Activated T-cell treated with anti-CD3 and anti-CD28 coated beads for 4 hours (primary cell): Measurements from ENCODE around the gene ATP6V0D1.
"Not testable (repeated sequence)": the region's sequence is repeated elsewhere in the genome, so short reads cannot be mapped to it uniquely, and the experiment has no call there.

ENCODE experiments used
- DNase-seq: peaks from one replicate; pipeline ENCODE4 v3.0.0-alpha.2; 2020

ATP6V0D1 gene

DNA sequence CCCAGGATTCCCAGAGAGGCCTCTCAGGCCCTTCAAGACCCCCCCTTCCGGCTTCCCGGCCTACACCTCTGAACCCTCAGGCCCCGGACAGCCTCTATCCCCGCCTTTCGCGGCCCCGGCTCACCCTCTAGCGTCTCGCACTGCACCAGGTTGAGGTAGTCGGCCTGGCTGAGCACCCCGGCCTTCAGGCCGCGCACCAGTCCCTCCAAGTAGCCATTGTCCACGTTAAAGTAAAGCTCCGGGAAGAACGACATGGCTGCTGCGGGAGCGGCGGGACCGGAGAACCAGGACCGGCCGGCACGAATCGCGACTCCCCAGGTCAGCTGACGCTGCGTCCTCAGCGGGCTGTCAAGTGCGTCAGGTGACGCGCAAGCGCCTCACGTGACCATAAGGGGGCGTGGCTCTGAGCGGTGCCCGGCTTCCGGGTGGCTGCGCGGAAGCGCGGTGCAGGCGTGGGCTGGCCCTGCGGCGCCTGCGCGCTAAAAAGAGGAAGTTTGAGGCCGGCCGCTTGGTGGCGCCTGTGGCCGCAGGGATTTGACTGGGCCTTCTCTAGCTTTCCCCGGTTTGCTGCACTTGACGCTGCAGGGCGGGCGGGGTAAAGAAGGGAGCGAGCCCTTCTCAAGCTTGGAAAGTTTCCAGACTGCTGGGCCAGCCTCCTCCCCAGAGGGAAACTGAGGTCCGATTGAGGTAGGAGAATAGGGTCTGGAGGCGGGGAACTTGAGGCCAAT lies at the start of gene ATP6V0D1:
ATP6V0D1 (minus strand) TSS at position 325 of the 728 bp plus-strand sequence; CDS start at position 254, 71 bp downstream.
- DNase-seq = peak; percentile 97

DNA sequence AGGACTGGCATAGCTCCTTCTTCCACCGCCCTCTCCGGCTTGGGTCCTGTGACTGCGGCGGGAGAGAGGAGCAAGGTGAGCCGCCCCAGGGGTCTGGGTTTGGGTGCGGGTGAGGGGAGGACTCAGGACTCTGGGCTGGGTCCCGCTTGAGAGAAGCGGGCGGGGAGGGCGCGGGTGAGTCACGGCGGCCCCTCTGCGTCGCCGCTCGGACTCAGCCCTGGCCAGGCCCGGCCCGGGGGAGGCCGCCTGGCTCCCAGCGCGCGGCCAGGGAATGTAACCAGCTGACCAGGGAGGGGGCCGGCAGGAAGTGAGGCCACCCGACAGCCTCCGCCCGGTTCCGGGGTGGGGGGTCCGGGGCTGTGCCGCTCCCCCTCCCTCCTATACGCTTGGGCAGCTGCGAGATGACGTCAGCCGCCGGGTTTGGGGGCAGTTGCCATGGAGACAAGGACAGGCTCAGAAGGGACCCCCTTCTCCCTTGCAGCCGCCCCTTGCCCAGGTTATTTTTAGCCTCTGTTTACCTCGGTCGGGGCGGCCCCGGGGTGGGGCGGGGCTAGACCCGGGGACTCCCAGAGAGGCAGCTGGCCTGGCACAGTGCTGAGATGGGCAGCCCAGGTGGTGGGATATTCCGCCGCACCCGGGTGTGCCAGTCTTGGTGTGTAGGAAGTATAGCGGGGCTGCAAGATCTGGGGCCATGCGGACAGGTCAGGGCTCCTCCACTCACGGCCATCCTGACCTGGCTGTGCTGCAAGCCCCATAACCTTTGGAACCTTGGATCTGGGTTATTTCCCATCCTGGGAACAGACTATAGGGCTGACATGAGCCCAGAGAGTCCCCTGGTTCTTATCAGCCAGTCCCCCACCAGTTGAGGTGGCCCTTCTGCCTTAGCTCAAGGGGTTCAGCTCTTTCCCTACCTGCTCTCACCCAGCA lies 49.3 kb upstream of the ATP6V0D1 start:
- DNase-seq = no peak

DNA sequence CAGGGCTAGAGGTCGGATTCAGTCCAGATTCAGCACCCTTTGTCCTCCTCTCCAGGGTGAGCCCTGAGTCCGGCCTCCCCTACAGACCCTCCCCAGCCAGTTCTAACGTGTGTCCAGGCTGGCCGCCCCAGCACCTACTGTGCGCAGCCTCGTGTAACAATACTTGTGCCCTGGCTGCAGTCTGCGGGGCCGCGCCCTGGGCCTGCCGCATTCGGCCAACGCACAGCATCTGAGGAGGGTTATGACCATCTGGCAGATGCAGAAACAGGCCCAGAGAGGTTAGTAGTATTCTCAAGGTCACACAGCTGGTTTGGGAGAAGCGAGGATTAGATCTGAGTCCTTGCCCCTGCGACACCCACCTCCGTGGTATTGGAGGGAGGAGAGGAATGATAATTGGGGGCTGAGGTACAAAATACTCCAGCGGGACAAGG lies 48.6 kb upstream of the ATP6V0D1 start:
- no peak for DNase-seq

DNA sequence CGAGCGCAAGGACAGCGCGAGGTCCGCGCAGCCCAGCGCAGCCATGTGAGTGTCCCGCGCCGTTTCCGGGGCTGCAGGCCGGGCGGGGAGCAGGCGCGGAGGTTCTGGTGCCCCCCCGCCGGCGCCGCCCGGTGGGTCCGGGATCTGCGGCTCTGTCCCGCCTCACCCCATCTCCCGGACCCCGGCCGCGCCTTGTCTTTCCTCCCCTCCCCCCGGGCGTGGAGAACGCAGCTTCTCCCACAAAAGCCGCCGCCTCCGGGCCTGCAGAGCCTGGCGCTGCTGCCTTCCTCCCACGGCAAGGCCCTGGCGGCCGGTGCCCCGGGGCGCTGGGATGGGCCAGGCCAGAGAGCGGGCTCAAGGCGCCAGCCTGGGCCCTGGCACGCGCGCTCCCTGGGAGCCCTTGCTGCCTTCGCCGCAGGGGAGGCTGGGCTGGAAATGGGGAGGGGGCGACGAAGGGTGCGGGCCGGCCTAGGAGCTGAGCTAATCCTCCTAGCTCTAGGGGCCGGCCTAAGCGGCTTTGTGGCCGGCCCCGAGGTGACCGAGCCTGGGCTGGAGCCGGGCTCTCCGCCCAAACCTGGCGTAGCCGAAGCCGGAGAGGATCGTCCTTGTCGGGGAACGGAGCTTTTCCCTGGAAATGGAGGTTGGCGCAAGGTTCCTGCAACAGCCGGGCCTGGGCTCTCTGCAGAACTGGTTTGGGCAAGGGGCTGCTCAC lies 48.1 kb upstream of the ATP6V0D1 start:
- no peak for DNase-seq

DNA sequence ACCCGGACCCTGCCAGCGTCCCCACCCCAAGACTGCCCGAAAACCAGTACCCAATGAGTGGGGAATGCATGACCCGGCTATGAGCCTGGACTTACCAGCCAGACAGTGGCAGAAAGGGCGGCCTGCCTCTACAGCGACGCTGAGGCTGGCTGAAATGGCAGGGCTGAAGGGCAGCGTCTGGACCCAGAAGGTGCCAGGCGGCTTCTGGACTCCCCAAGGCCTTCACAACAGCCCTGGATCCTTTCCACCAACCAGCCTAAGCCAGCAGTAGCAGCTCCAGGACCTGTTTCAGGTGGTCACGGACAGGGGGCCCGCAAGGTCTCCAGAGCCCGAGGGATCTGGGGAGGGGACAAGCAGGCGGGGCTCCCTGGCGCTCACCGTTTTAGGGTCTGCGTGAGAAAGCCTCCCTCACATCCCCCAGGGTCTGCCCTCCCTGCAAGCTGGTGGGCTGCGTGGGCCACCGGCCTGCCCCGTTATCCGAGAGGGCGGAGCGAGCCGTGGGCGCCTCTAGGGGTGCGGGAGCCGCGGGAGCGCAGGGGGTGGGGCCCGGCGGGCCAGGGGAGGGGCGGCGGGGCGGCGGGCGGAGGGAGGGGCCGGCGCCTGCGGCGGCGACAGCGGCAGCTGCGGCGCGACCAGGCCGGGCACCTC lies 47.4 kb upstream of the ATP6V0D1 start, which contains the start of gene RIPOR1:
RIPOR1 (plus strand) TSS at position 608 of the 648 bp plus-strand sequence. CDS start 9,618 bp downstream, outside the sequence.
- DNase-seq = no peak

DNA sequence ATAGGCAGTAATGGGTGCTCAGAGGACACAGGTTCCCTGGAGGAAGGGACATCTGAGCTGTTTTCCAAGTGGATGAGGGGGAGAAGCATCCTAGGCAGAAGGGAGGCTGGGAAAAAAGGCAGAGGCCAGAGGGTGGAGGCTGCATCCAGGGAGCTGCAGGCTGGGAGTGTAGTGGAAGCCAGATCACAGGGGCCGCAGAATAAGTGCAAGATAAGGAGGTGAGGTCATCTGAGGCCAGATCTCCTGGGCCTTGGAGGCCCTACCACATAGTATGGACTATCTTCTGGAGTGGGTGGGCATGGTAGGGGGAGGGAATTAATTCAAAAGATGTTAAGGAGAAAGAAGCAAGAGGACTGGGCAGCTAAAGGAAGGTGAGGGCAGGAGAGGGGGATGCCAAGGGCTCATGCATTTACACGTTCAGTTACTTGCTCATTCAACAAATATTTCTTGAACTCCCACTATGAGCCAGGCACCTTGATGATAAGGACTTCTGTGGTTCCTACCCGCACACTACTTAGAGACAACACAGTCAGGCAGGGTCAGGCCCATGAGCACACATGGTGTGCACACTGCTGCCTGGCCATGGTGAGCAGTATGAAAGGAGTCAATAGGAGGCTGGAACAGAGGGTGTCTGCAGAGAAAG lies 45.3 kb upstream of the ATP6V0D1 start:
- DNase-seq = no peak

DNA sequence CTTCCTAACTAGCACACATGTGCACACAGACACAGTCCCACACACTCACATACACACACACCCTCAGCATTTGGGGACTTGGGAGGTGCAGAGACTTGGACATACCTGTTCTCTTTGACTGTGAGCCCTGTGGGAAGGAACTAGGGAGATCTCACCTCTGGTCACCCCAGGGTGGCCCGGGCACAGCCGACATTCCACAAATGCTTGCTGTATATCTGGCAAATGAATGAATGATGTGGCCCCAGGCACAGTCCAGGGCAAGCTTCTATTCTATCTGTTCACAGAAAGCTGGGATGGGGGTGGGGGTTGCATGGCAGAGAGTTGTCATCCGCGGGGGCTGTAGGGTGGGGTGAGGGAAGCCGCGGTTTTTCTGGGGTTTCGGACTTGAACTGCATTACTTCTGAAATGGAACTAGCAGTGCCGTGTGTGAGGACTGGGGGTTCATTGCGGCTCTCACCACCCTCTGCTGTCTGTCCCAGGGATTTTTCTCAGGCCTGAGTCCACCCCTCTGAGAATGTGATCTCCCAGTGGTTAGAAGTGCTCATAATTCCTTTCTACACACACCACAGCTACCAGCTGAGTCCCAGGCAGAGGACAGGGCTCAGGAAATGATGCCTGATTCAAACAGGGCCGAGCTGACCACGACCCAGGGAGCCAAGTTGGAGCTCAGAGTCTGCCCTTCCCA lies 44.4 kb upstream of the ATP6V0D1 start:
- DNase-seq = no peak

DNA sequence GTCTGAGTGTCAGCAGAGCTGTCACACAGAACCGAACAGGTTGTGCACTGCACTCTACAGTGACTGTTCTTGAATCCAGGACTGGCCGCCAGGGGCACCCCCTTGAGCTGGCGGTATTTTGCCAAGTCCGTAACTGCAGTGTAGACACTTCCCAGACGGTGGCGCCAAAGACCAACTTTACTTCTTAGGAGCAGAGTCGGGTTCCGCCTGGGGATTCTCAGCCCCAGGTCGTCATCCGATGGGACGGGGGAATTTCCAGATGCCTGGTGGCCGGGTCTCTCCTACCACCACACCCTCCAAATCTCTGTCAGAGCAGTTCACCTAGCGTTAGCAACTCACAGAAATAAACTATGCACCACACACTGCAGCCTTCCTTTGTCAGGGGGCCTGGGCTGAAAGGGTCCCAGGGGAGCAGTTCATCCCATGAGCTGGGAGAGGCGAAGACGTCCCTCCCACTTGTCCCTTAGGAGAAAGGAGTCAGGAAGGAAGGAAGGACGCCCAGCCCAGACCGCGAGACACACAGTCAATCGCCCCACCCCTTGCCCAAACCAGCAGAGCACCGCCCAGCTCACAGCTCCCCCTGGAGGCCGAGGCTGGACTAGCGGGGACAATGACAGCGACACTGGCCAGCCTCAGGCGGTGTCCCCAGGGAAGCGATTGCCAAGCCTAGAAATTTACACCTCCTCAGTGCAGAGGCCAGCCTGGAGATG lies 40.3 kb upstream of the ATP6V0D1 start:
- DNase-seq = peak; percentile 98

DNA sequence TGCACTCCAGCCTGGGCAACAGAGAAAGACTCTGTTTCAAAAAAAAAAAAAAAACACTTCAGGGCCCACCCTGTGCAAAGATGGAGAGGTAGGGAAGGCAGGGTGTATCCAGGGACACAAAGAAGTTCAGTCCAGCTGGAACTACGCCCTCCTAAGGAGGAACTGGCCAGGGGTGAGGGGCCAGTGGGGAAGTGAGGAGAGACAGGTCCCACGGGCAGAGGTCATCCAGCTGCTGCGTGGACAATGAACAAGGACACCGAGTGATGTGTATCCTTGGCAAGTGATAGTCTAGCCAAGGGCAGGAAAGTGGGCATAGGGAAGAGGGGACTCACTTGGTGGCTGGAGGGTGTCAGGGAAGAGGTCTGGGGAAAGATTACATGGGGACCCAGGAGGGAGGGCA lies 38.3 kb upstream of the ATP6V0D1 start:
- DNase-seq = no peak

DNA sequence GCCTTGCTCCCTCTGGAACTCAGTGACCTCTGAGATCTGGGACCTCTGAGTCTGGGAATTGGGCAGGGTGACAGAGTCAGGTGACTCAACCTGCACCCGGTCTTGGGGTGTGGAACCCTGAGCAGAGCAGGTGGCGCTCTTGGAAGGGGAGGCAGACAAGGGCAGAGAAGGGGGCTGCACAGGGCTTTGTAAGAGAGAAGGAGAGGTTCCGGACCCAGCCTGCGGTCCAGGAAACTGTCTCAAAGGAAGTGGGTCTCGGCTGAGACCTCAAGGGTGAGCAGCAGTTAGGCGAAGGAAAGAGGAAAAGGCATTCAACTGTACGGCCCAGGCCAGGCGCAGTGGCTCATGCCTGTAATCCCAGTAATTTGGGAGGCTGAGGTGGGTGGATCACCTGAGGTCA lies 37.7 kb upstream of the ATP6V0D1 start:
- no peak for DNase-seq

DNA sequence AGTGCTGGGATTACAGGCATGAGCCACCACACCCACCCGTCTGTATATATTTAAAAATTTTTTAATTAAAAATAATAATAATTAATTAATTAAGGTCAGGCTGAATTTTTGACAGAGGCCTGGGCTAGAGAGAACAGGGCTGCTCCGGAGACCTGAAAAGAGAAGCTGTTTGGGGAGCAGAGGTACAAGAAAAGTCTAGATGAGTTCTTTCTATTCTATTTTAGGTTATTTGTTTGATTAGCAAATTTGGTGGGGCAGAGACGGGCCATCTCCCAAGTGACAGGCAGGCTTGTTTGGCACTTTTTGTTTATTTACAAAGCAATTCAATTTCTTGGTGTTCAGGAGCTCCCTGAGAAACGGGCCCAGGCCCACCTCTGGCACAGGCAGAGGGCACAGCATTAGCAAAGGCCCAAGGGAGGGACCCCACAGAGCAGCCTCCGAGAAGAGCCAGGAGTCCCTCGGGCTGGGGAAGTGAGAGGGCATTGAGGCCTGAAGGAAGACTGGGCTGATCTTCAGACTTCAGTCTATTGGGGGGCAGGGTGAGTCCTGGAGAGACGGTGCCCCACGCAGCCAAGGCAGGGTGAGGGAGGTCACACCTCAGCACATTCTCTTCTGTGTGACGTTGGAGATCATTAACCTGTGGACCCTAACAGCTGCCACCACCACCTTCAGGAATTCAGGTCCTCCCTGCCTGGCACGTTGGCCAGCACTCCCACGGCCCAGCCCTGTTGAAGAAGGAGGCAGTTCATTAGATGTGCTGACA lies 36.9 kb upstream of the ATP6V0D1 start:
- DNase-seq = no peak

DNA sequence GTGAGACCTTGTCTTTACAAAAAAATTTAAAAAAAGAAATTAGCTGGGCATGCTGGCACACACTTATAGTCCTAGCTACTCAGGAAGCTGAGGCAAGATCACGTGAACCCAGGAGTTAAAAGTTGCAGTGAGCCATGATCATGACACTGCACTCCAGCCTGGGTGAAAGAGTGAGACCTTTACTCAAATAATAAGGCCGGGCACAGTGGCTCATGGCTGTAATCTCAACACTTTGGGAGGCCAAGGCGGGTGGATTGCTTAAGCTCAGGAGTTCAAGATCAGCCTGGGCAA lies 36.1 kb upstream of the ATP6V0D1 start:
- DNase-seq = no peak

DNA sequence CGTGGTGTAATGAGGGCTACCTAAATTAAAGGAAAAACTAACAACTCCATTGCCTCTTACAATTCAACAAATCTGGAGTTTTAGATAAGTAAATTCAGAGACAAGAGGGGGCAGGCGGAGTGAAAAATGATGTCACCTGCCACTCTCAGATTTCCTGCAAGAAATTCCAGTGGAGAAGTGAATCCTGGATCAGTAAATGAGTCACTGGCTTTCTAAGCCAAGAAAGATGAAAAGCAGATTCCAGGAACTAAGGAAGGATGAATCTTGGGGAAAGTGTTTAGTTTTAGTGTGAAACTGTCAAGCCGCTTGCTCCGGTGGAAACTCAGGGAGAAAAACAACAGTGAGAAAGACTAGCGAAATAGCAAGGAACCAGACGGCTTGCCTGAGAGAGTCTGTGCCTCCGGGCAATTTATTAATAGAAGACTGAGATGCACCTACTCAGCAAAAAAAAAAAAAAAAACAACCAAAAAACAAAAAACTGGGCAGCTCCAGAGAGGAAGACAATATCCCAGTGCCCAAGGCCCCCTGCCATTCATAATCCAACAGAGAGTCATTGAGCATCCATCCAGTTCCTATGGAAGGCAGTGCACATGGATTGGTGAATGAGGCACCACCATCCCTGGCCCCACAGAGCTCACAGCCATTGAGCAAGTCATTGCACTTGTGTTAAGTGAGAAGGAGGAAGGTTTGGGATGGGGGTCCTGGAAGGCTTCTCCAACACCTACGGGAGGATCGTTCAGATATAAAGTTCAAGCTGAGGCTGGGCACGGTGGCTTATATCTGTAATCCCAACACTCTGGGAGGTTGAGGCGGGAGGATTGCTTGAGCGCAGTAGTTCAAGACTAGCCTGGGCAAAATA lies 35.6 kb upstream of the ATP6V0D1 start:
- no peak for DNase-seq

DNA sequence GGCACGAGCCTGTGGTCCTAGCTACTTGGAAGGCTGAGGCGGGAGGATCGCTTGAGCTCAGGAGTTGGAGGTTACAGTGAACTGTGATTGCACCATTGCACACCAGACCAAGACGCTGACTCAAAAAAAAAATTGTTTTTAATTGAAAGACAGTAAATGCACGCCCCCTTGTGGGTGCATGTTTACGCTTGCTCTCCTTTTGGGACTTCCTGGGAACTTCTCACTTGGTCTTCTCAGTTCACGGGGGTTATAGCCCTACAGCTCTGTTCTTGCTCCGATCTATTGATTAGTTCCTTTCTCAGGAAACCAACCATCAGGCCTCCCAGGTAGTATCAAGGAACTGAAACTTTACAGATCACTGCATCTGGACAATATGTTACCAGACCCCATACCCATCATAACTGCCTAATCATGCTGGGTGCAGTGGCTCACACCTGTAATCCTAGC lies 33.4 kb upstream of the ATP6V0D1 start:
- DNase-seq = peak; percentile 81

DNA sequence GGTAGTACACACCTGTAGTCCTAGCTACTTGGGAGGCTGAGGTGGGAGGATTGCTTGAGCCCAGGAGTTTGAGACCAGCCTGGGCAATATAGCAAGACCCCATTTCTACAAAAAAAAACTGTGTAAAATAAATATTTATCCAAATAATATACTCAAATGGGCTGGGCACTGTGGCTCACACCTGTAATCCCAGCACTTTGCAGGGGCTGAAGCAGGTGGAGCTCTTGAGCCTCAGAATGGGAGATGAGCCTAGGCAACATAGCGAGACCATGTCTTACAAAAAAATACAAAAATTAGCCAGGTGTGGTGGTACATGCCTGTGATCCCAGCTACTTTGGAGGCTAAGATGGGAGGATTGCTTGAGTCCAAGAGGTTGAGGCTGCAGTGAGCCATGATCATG lies 32.9 kb upstream of the ATP6V0D1 start:
- not testable (repeated sequence) for DNase-seq

DNA sequence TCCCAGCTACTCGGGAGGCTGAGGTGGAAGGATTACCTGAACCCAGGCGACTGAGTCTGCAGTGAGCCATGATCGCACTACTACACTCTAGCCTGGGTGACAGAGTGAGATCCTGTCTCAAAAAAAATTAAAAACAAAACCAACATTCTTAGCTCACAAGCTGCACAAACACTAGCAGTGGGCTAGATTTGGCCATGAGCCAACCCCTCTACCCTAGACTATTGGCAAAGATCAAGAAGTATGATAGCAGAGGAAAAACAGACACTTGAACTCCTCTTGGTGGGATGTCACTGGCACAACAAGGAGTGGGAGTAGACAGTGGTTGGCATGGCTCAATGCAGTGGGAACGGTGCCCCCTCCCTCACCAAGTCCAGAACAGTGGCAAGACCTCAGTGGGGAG lies 28.1 kb upstream of the ATP6V0D1 start:
- no peak for DNase-seq

DNA sequence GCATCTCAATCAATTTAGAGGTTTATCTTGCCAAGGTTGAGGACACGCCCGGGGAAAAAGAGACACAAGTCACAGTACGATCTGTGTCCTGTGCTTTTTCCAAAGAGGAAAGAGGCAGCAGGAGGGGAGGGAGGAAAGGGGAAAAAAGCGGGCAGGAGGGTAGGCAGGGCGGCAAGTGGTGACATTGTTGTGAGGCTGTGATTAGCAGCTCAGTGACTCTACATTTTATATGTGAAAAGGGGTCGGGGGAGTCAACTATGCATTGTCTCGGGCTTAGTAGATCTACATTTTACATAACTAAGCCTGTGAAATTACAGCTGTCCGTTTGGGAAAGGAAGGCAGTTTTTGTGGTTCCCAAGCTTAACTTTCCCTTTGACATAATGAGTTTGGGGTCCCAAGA lies 25.5 kb upstream of the ATP6V0D1 start:
- DNase-seq = no peak

DNA sequence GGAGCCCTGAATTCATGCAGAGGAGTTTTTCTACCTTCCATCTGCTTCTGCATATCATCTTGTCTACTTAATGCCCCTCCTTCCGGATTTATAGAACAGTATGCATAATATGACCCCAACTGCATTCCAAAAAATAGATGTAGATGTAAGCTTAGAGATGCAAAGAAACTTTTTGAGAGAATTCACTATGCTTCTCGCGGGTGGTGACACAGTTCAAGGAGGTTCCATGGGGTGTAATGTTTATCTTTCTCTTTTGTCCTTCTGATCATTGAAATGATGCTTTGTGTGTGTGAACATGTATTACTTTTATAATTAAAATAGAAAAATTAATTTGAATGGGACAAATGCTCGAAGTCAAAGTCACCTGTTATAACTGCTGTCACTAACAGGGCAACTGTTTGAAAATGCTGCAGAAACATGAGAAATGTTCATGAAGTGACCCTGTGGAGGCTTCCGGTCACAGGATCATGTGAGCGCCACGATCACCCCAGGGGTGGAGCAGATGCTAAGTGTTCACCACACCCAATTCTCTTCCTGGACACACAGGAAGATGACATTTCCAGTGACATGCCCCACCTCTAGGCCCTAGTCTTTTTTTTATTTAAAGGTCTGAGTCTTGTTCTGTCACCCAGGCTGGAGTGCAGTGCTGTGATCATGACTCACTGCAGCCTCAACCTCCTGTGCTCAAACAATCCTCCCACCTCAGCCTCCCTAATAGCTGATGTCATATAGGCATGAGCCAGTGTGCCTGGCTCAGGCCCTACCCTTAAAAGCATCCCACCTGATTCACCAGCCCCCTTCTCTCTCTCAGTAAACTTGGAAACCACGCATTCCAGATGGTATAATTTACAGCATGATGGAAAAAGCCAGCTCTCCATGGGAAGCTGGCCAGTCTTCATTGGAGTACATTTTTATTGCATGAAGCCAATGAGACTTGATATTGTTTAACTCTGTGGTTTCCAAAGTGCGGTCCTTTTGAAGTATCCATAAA lies 23.4 kb upstream of the ATP6V0D1 start:
- DNase-seq = no peak
